ENCODE measurements around the gene SIM1. TPM values are rescaled to one million over a fixed set of nuclear protein-coding genes. Genes with fewer than 3 reads are reported as not detected.

Gene SIM1
- total RNA-seq, 4 donors from 2014 or later: 14.0 to 29.5 (median 20.4) TPM

DNA sequence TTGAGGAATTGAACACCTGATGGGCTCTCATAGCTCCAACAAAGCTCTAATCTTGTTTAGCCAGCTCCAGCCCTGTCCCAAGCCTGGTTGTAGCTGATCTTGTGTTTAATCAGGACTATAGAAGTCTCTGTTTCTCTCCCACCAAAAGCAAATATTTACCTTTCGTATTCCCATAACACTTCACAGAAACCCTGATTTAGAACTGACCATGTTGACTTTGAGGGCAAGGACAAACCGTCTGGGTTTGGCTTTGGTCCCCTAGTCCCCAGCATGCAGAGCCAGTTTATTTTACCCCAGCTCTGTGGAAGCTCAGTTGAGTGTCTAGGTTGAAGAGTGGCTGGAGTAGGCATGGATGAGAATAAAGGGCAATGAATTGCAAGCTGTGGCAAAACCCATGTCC is 18.0 kb upstream of the SIM1 start:
- no peak for TF ChIP-seq CTCF (IDR thresholded peaks at IDR 0.05; ENCODE audit: low read depth)

- TF ChIP-seq CTCF (IDR thresholded peaks at IDR 0.05; ENCODE audit: low read depth): no peak
Observed at GRCh38 chr6:100479179-100480035, 14.7 kb upstream of the SIM1 start.

GRCh38 chr6:100475554-100476320 is 11.0 kb upstream of the SIM1 start:
- no peak for TF ChIP-seq CTCF (IDR thresholded peaks at IDR 0.05; ENCODE audit: low read depth)

DNA sequence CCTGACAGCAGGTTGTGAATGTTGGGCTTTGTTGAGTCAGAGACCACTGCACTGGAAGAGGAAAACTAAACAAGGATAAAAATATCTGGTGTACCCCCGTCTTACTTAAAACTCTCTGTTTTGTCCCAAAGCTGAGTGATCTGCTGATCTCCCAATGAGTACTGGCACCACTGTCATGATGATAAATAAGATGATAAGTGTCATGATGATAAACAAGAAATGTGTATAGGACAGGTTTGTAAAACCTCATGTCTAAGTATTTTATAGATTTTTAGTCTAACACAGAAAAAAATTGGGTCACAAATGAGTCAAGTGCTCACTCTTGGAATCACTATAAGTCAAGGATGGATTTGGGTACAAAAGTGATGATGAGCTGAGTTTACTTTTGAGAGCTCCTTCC is 8.5 kb upstream of the SIM1 start:
- TF ChIP-seq CTCF (IDR thresholded peaks at IDR 0.05; ENCODE audit: low read depth): no peak

DNA sequence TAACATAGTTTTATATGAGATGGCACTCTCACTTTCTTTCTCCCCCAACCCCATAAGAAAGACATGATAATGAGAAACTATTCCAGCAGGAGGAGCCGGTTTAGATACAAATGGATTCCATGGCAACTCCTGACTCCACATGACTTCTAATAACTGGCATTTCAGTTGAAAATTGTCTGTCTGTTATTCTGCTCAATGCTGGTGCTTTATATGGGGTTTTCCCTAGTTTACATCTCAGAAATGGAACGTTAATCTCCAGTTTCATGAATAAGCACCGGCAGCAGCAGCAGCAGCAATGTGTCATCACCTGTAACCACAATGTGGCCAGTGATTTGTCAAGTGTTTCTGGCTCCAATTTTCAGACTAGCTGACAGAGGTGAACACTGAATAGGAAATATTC is 8.0 kb upstream of the SIM1 start:
- TF ChIP-seq CTCF (IDR thresholded peaks at IDR 0.05; ENCODE audit: low read depth): no peak

DNA sequence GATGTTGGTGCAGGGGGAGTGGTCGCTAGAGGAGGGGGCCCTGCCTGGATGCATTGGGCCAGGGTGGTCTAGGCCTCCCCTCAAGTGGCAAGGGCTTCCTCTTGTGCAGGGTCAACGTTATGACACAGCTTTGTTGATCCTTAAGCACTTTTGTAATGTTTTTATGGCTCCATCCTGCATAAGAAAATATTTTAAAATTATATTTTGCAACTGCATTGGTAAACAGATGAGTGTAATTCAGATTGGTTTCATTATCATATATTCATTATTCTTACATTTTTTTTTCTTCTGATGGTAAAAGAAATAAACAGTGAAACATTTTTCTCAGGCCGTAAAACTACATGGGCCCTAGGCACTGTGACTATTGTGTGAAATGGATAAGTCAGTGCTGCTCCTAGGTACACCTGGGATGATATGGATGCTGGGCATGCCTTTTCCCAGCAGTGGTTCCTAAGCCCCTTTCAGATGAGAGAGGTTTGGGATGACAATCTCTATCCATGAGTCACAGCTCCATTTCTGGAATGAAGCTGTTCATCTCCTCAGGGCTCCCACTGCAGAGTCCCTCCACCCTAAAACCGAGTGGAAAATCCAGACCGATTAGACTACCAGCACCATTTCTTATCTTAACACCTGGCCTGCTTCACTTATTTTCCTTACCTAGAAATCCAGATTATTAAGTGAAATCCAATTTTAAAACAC is 5.8 kb upstream of the SIM1 start:
- no peak for TF ChIP-seq CTCF (IDR thresholded peaks at IDR 0.05; ENCODE audit: low read depth)
